ENCODE data around the gene GSTM2.

GRCh38 chr1:109658533-109659042 is 9.3 kb upstream of the GSTM2 start:
- TF ChIP-seq GATA2 (IDR thresholded peaks at IDR 0.05; ENCODE audit: low read depth, low read length) (no peak), GATA3 (IDR thresholded peaks at IDR 0.05; ENCODE audit: low read depth, low read length) (no peak)

Data from SH-SY5Y (cell line).